OCI-LY3 (cell line): ENCODE results near the gene TXNL4A.
"Not testable (repeated sequence)": the region's sequence is repeated elsewhere in the genome, so short reads cannot be mapped to it uniquely, and the experiment has no call there.

ENCODE experiments used
- H2AFZ ChIP-seq: fragments of 200-600, 300-600 bp; shearing (Covaris generic); 2 replicates; pipeline ENCODE4 v1.6.0; 2014; ENCODE audit warnings: antibody characterized with exemption, low read depth, low read length
- H3K27ac ChIP-seq: fragments of 200-600, 300-600 bp; sonication (generic); 2 replicates; pipeline ENCODE4 v1.5.1; 2014; ENCODE audit warnings: mild to moderate bottlenecking, low read length, moderate library complexity, mixed read lengths
- H3K27me3 ChIP-seq: fragments of 200-600, 300-600 bp; sonication (generic); 2 replicates; pipeline ENCODE4 v1.6.1; 2014; ENCODE audit warnings: low read depth, low read length, mixed read lengths
- H3K36me3 ChIP-seq: fragments of 200-600, 300-600 bp; sonication (generic); replicated peaks from 2 replicates; pipeline ENCODE3; 2014; ENCODE audit warnings: low read depth, low read length, mixed read lengths
- H3K4me1 ChIP-seq: fragments of 300-600, 200-600 bp; sonication (generic); 2 replicates; pipeline ENCODE4 v1.6.1; 2014; ENCODE audit warnings: low read length, mixed read lengths
- H3K4me2 ChIP-seq: fragments of 200-600, 300-600 bp; sonication (generic); 2 replicates; pipeline ENCODE4 v1.6.1; 2014; ENCODE audit warnings: low read length, mixed read lengths
- H3K4me3 ChIP-seq: fragments of 300-600, 200-600 bp; sonication (generic); 2 replicates; pipeline ENCODE4 v1.5.1; 2014; ENCODE audit warnings: antibody characterized with exemption, mild to moderate bottlenecking, low read length, moderate library complexity
- H3K79me2 ChIP-seq: fragments of 300-600, 200-600 bp; shearing (Covaris generic); 2 replicates; pipeline ENCODE4 v1.6.1; 2014; ENCODE audit warnings: mild to moderate bottlenecking, low read length, mixed read lengths
- H3K9ac ChIP-seq: fragments of 300-600, 200-600 bp; shearing (Covaris generic); 2 replicates; pipeline ENCODE4 v1.6.0; 2014; ENCODE audit warnings: mild to moderate bottlenecking, low read length, moderate library complexity
- H3K9me3 ChIP-seq: fragments of 200-600, 300-600 bp; shearing (Covaris generic); 2 replicates; pipeline ENCODE4 v1.6.1; 2014; ENCODE audit warnings: low read length, mixed read lengths; ENCODE audit not compliant: insufficient read depth
- H4K20me1 ChIP-seq: fragments of 200-600, 300-600 bp; sonication (generic); 2 replicates; pipeline ENCODE4 v1.6.1; 2016; ENCODE audit warnings: low read length, mixed read lengths; ENCODE audit not compliant: insufficient read depth
- EZH2phosphoT487 ChIP-seq: fragments of 200-600 bp; shearing (Covaris generic); IDR thresholded peaks from 2 replicates; pipeline ENCODE4 v1.6.1; 2018; ENCODE audit warnings: antibody characterized with exemption, mixed run types, low read depth
- TF ChIP-seq, protein P1 (sequence below): fragments of 200-600, 300-600 bp; sonication (generic); IDR thresholded peaks from 2 replicates; pipeline ENCODE4 v1.5.1; 2014; ENCODE audit warnings: antibody characterized with exemption, low read length, low read depth

The TXNL4A gene

DNA sequence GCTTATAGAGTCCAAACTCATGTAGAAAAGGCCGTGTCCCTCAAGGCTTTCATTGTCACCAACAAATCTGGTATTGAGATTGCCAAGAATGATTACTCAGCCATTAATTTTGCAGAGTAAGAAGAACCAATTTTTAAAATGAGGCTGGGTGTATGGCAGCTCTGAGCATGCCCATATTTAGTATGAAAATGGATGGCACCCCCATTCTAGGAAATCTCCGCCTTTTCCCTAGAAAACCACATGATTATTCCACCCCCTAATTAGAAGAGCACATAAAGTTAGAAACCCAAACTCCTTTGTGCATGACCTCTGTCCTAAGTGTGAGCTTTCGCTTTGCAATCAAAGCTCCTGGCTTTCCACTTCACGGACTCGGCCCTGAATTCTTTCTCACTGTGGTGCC lies 14.1 kb upstream of the TXNL4A start:
- H3K27me3 ChIP-seq: no peaks in the 10 kb centered on the region
- H4K20me1 ChIP-seq: no peaks in the 10 kb centered on the region
- H3K36me3 ChIP-seq: no peaks in the 10 kb centered on the region
- H3K4me3 ChIP-seq: no peak overlapping the region
- H3K4me2 ChIP-seq: no peak overlapping the region
- H3K79me2 ChIP-seq: no peaks in the 10 kb centered on the region
- no peaks in the 10 kb centered on the region for H3K4me1 ChIP-seq
- H3K27ac ChIP-seq: no peak overlapping the region
- H3K9me3 ChIP-seq: peaks cover 8% of the 10 kb centered on the region; the same call in 1 of the 2 replicates
- H3K9ac ChIP-seq: no peak overlapping the region
- no peak for TF ChIP-seq EZH2phosphoT487
- TF ChIP-seq, protein P1, sequence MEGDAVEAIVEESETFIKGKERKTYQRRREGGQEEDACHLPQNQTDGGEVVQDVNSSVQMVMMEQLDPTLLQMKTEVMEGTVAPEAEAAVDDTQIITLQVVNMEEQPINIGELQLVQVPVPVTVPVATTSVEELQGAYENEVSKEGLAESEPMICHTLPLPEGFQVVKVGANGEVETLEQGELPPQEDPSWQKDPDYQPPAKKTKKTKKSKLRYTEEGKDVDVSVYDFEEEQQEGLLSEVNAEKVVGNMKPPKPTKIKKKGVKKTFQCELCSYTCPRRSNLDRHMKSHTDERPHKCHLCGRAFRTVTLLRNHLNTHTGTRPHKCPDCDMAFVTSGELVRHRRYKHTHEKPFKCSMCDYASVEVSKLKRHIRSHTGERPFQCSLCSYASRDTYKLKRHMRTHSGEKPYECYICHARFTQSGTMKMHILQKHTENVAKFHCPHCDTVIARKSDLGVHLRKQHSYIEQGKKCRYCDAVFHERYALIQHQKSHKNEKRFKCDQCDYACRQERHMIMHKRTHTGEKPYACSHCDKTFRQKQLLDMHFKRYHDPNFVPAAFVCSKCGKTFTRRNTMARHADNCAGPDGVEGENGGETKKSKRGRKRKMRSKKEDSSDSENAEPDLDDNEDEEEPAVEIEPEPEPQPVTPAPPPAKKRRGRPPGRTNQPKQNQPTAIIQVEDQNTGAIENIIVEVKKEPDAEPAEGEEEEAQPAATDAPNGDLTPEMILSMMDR: no peak
- H2AFZ ChIP-seq: no peak overlapping the region

DNA sequence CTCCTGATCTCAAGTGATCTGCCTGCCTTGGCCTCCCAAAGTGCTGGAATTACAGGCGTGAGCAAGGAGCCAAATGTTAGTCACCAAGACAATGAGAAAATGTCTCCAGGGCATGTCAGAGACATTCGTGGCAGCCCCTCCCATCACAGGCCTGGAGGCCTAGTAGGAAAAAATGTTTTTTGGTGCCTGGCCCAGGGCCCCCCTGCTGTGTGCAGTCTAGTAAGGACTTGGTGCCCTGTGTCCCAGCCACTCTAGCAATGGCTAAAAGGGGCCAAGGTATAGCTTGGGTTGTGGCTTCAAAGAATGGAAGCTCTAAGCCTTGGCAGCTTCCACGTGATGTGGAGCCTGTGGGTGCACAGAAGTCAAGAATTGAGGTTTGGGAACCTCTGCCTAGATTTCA lies 12.5 kb upstream of the TXNL4A start:
- no peak overlapping the region for H3K27ac ChIP-seq
- H3K9me3 ChIP-seq: peaks cover 8% of the 10 kb centered on the region; the same call in 1 of the 2 replicates
- H3K36me3 ChIP-seq: no peaks in the 10 kb centered on the region
- H4K20me1 ChIP-seq: no peaks in the 10 kb centered on the region
- H3K27me3 ChIP-seq: no peaks in the 10 kb centered on the region
- H3K9ac ChIP-seq: no peak overlapping the region
- H3K4me2 ChIP-seq: no peak overlapping the region
- no peak overlapping the region for H2AFZ ChIP-seq
- TF ChIP-seq, protein P1: no peak
- TF ChIP-seq EZH2phosphoT487: no peak
- H3K4me1 ChIP-seq: no peaks in the 10 kb centered on the region
- H3K79me2 ChIP-seq: no peaks in the 10 kb centered on the region
- no peak overlapping the region for H3K4me3 ChIP-seq

DNA sequence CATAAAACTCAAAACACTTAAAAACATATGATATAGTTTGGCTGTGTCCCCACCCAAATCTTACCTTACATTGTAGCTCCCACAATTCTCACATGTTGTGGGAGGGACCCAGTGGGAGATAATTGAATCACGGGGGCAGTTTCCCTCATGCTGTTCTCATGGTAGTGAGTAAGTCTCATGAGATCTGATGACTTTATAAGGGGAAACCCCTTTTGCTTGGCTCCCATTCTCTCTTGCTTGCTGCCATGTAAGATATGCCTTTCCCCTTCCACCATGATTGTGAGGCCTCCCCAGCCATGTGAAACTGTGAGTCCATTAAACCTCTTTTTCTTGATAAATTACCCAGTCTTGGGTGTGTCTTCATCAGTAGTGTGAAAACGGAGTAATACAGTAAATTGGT lies 11.3 kb upstream of the TXNL4A start:
- H3K27ac ChIP-seq, H4K20me1 ChIP-seq, H3K4me2 ChIP-seq, H3K4me1 ChIP-seq, H2AFZ ChIP-seq, H3K36me3 ChIP-seq, H3K27me3 ChIP-seq, H3K9ac ChIP-seq, H3K9me3 ChIP-seq, H3K4me3 ChIP-seq, H3K79me2 ChIP-seq: not testable (repeated sequence)

DNA sequence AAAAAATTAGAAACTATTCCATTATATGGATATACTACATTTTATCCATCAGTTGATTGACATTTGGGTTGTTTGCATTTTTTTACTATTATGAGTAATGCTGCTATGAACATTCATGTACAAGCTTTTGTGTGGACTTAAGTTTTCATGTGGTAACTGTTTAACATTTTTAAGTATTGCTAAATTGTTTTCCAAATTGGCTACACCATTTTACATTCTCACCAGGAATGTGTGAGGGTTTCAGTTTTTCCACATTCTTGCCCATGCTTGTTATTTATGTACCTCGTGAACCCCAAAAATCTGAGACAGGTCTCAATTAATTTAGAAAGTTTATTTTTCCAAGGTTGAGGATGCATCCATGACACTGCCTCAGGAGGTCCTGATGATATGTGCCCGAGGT lies 3.1 kb upstream of the TXNL4A start:
- Histone ChIP-seq H3K4me1 (peaks cover 15% of the 10 kb centered on the region), H3K4me2 (no peak overlapping the region), H4K20me1 (peaks cover 13% of the 10 kb centered on the region), H3K79me2 (peaks cover 30% of the 10 kb centered on the region), H3K9me3 (no peaks in the 10 kb centered on the region), H3K36me3 (peaks cover 5% of the 10 kb centered on the region), H3K27me3 (0 out of 2 replicates have a peak, but pooled peaks cover 4% of the 10 kb centered on the region), H3K27ac (no peak overlapping the region), H2AFZ (no peak overlapping the region), H3K4me3 (no peak overlapping the region), H3K9ac (no peak overlapping the region)
- TF ChIP-seq EZH2phosphoT487: no peak
- TF ChIP-seq, protein P1: no peak

DNA sequence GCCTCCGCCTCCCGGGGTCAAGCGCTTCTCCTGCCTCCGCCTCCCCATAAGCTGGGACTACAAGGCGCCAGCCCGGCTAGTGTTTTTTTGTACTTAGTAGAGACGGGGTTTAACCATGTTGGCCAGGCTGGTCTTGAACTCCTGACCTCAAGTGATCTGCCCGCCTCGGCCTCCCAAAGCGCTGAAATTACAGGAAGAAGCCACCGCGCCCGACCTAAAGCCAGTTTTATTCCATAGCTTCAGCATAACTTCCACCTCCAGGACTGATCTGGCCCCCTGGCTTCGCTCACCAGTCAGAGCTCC lies 783 bp upstream of the TXNL4A start:
- Histone ChIP-seq H2AFZ (no peak overlapping the region), H3K4me3 (peak overlapping the region; percentile 83), H3K4me1 (peaks cover 17% of the 10 kb centered on the region)

More for the DNA sequence above, 783 bp upstream of the TXNL4A start:
- Histone ChIP-seq H3K27ac (no peak overlapping the region), H3K9ac (peak overlapping the region; percentile 88), H3K4me2 (peak overlapping the region; percentile 66), H3K27me3 (no peaks in the 10 kb centered on the region), H3K9me3 (no peaks in the 10 kb centered on the region), H3K79me2 (peaks cover 54% of the 10 kb centered on the region), H4K20me1 (peaks cover 35% of the 10 kb centered on the region), H3K36me3 (peaks cover 25% of the 10 kb centered on the region)
- TF ChIP-seq, protein P1: no peak
- no peak for TF ChIP-seq EZH2phosphoT487
